HepG2 (cell line): ENCODE results near the gene TTC24. TPM values are rescaled to one million over a fixed set of nuclear protein-coding genes. Genes with fewer than 3 reads are reported as not detected.

Source experiments
- ARHGAP35 ChIP-seq: sonication (generic); formaldehyde crosslinking; IDR thresholded peaks from 2 replicates; pipeline ENCODE4 v1.9.0; 2022; ENCODE audit warnings: mild to moderate bottlenecking, inconsistent platforms, moderate library complexity, missing genetic modification reagents, borderline replicate concordance
- ARID5B ChIP-seq: IDR thresholded peaks from 2 replicates; pipeline ENCODE4 v1.4.0; 2020; ENCODE audit warnings: mild to moderate bottlenecking, missing genetic modification reagents
- ASH2L ChIP-seq: fragments of 300-600, 200-600 bp; sonication (generic); IDR thresholded peaks from 2 replicates; pipeline ENCODE4 v1.7.0; 2017; ENCODE audit warnings: low read depth, mild to moderate bottlenecking, moderate library complexity, mixed read lengths, low read length; ENCODE audit not compliant: insufficient read length
- BCL6 ChIP-seq: IDR thresholded peaks from 2 replicates; pipeline ENCODE4 v1.6.1; 2016; ENCODE audit warnings: missing genetic modification reagents, missing compliant biosample characterization
- CEBPG ChIP-seq: IDR thresholded peaks from 2 replicates; pipeline ENCODE4 v1.6.1; 2016
- CREBL2 ChIP-seq: sonication (generic); formaldehyde crosslinking; IDR thresholded peaks from 2 replicates; pipeline ENCODE4 v1.8.1; 2023; ENCODE audit warnings: missing genetic modification reagents, mild to moderate bottlenecking, borderline replicate concordance
- DMAP1 ChIP-seq: IDR thresholded peaks from 2 replicates; pipeline ENCODE4 v1.6.1; 2016
- FOXC1 ChIP-seq: sonication (generic); formaldehyde crosslinking; IDR thresholded peaks from 2 replicates; pipeline ENCODE4 v1.8.0; 2022; ENCODE audit warnings: mild to moderate bottlenecking, missing genetic modification reagents, borderline replicate concordance
- FOXM1 ChIP-seq: sonication (generic); formaldehyde crosslinking; IDR thresholded peaks from 2 replicates; pipeline ENCODE4 v1.5.0; 2020; ENCODE audit warnings: missing genetic modification reagents
- JUND ChIP-seq: sonication (generic); formaldehyde crosslinking; IDR thresholded peaks from 2 replicates; pipeline ENCODE4 v1.8.0; 2022; ENCODE audit warnings: mild to moderate bottlenecking, missing genetic modification reagents
- POLR2AphosphoS2 ChIP-seq: IDR thresholded peaks from 2 replicates; pipeline ENCODE4 v1.6.1; 2011; ENCODE audit warnings: low read depth, low read length, improper control_type of control experiment
- PRPF4 ChIP-seq: fragments of 200-400 bp; formaldehyde crosslinking; IDR thresholded peaks from 2 replicates; pipeline ENCODE4 v1.6.1; 2016; ENCODE audit warnings: low read length, low read depth; ENCODE audit not compliant: poor library complexity, severe bottlenecking
- RBAK ChIP-seq: sonication (generic); formaldehyde crosslinking; IDR thresholded peaks from 2 replicates; pipeline ENCODE4 v1.5.1; 2020; ENCODE audit warnings: mild to moderate bottlenecking, missing genetic modification reagents
- SATB2 ChIP-seq: sonication (generic); formaldehyde crosslinking; IDR thresholded peaks from 2 replicates; pipeline ENCODE4 v1.5.0; 2020; ENCODE audit warnings: missing genetic modification reagents
- SIN3A ChIP-seq: IDR thresholded peaks from 2 replicates; pipeline ENCODE4 v1.6.1; 2011; ENCODE audit warnings: low read depth, mild to moderate bottlenecking, control low read depth, low read length, borderline replicate concordance
- SRY ChIP-seq: sonication (generic); formaldehyde crosslinking; IDR thresholded peaks from 2 replicates; pipeline ENCODE4 v1.8.0; 2022; ENCODE audit warnings: mild to moderate bottlenecking, missing genetic modification reagents
- THAP7 ChIP-seq: sonication (generic); formaldehyde crosslinking; IDR thresholded peaks from 2 replicates; pipeline ENCODE4 v1.8.1; 2023; ENCODE audit warnings: mild to moderate bottlenecking, missing genetic modification reagents
- UBTF ChIP-seq: sonication (generic); formaldehyde crosslinking; IDR thresholded peaks from 2 replicates; pipeline ENCODE4 v1.4.0; 2020; ENCODE audit warnings: mild to moderate bottlenecking, missing genetic modification reagents
- ZBTB38 ChIP-seq: sonication (generic); formaldehyde crosslinking; IDR thresholded peaks from 2 replicates; pipeline ENCODE4 v1.5.1; 2020; ENCODE audit warnings: mild to moderate bottlenecking, missing genetic modification reagents
- ZMYM4 ChIP-seq: sonication (generic); formaldehyde crosslinking; IDR thresholded peaks from 2 replicates; pipeline ENCODE4 v1.8.1; 2023; ENCODE audit warnings: mild to moderate bottlenecking, missing genetic modification reagents
- ZNF251 ChIP-seq: sonication (generic); formaldehyde crosslinking; IDR thresholded peaks from 2 replicates; pipeline ENCODE4 v1.9.0; 2021; ENCODE audit warnings: mild to moderate bottlenecking, missing genetic modification reagents
- polyA plus RNA-seq, 8 experiments: library from polyadenylated mRNA; depleted of rRNA in 3 of 8; stranded (reverse) in 7 of 8; unstranded in 1 of 8; fragments of >200 nt; fragmentation: Illumina TruSeq in 4 of 8; extraction: Trizol in 4 of 8; gene quantifications; 2 replicates each; pipeline versions ENCODE4 v1.2.1 to v1.2.3, GENCODE V29; 2011 to 2016; ENCODE audit warnings: low read depth in 4 of 8, missing spikeins in 1 of 8, mixed read lengths in 1 of 8; ENCODE audit not compliant: insufficient read depth in 1 of 8
- total RNA-seq, 5 experiments: library from RNA; depleted of rRNA; stranded (reverse); fragments of >200 nt; fragmentation: Illumina TruSeq; extraction: Trizol; gene quantifications; 2 replicates each; pipeline ENCODE4 v1.2.3, GENCODE V29; 2016; ENCODE audit warnings: low read depth in 1 of 5

TTC24 gene
- total and polyA plus RNA-seq, 2 of the 13 experiments (the other 11 are each of a cell fraction or from before 2014, with no cell fraction given): 0.13 to 0.18 TPM

- TF ChIP-seq ARID5B (CRISPR knock-in tag) (peak; percentile 48), ZBTB38 (CRISPR knock-in tag) (no peak), DMAP1 (CRISPR knock-in tag) (peak; percentile 94), JUND (CRISPR knock-in tag) (no peak), CREBL2 (CRISPR knock-in tag) (0 out of 2 replicates have a peak, but pooled peaks have one; percentile 68), THAP7 (CRISPR knock-in tag) (0 out of 2 replicates have a peak, but pooled peaks have one; percentile 48), RBAK (CRISPR knock-in tag) (no peak), FOXC1 (CRISPR knock-in tag) (peak; percentile 58; the same call in 1 of the 2 replicates), FOXM1 (CRISPR knock-in tag) (no peak), PRPF4 (no peak), SRY (CRISPR knock-in tag) (no peak; the same call in 1 of the 2 replicates), ASH2L (peak; percentile 87), UBTF (CRISPR knock-in tag) (peak; percentile 60), BCL6 (CRISPR knock-in tag) (0 out of 2 replicates have a peak, but pooled peaks have one; percentile 10), SIN3A (peak; percentile 99), ARHGAP35 (no peak), SATB2 (CRISPR knock-in tag) (no peak), POLR2AphosphoS2 (no peak), ZNF251 (no peak), ZMYM4 (0 out of 2 replicates have a peak, but pooled peaks have one; percentile 55), CEBPG (CRISPR knock-in tag) (no peak)
Measured at GRCh38 chr1:156601122-156601830, 21.8 kb downstream of the TTC24 start, which contains the start of gene GPATCH4 (continued).
